HCT116 (cell line): ENCODE measurements around the gene UBE2L6. TPM values are rescaled to one million over a fixed set of nuclear protein-coding genes. Genes with fewer than 3 reads are reported as not detected.
A peak's percentile ranks its signal among the peaks of the same experiment; 100 is the strongest.

Experiments
- ATAC-seq: fragments of 200-7000 bp; cut with Tn5 transposase; 2 replicates; pipeline ENCODE4 v1.9.1; 2020; ENCODE audit warnings: mild to moderate bottlenecking, moderate library complexity
- Bru-seq: library from RNA; stranded (reverse); fragments of 400-500 nt; gene quantifications from one replicate; lab custom pipeline; 2021; lab: Mats Ljungman, UMichigan
- BruChase-seq, 2 experiments: library from RNA; stranded (reverse); fragments of 400-500 nt; gene quantifications; one replicate each; lab custom pipeline; 2021; lab: Mats Ljungman, UMichigan
- BruUV-seq: library from RNA; stranded (reverse); fragments of 400-500 nt; replicated peaks from 2 replicates; lab custom pipeline; 2021; lab: Mats Ljungman, UMichigan
- CTCF ChIA-PET: fragments of 300-600 bp; sonication (Branson Sonifier 250); formaldehyde crosslinking; loops from one replicate; lab custom pipeline; 2021; ENCODE audit warnings: antibody characterized with exemption; lab: Charles Lee
- POLR2A ChIA-PET: fragments of 300-600, 350-600 bp; sonication (Branson Sonifier 250); formaldehyde crosslinking; loops from one replicate; lab custom pipeline; 2021; ENCODE audit warnings: antibody characterized with exemption; lab: Charles Lee
- RAD21 ChIA-PET, 2 experiments: fragments of 300-600 bp; sonication (Branson Sonifier 250); formaldehyde crosslinking; loops; one replicate each; lab custom pipeline; 2023; ENCODE audit warnings: low total read pairs in 2 of 2; ENCODE audit not compliant: uncharacterized antibody in 2 of 2, unreplicated experiment in 2 of 2, low non-redundant PET in 1 of 2; lab: Charles Lee
- DNase-seq: peaks from one replicate; pipeline ENCODE4 v3.0.0-alpha.2; 2010; ENCODE audit warnings: low read depth, low spot score
- H2AFZ ChIP-seq: fragments of 200-600 bp; shearing (Covaris generic), sonication (generic); 2 replicates; pipeline ENCODE4 v1.6.1; 2017; ENCODE audit warnings: low read depth, mixed run types, mixed read lengths, antibody characterized with exemption, low read length; ENCODE audit not compliant: poor library complexity, severe bottlenecking
- H3K27ac ChIP-seq: 2 replicates; pipeline ENCODE4 v1.5.1; 2012; ENCODE audit warnings: low read depth, low read length
- H3K27me3 ChIP-seq: fragments of 200-600 bp; sonication (generic); 2 replicates; pipeline ENCODE4 v1.6.1; 2016; ENCODE audit warnings: mixed run types, low read length, mixed read lengths; ENCODE audit not compliant: insufficient read depth
- H3K36me3 ChIP-seq, 2 experiments: fragments of 200-500 bp in 1 of 2; fragments of 200-600 bp in 1 of 2; sonication (Bioruptor generic) in 1 of 2; sonication (generic) in 1 of 2; 2 replicates each; pipeline versions ENCODE4 v1.5.1 to v1.6.1; 2014 to 2016; ENCODE audit warnings: low read length in 2 of 2, inconsistent platforms in 1 of 2, mixed read lengths in 1 of 2, mixed run types in 1 of 2; ENCODE audit not compliant: insufficient read depth in 2 of 2, control insufficient read depth in 1 of 2
- H3K4me1 ChIP-seq, 2 experiments: fragments of 200-600 bp in 1 of 2; sonication (generic) in 1 of 2; 2 replicates each; pipeline versions ENCODE4 v1.5.1 to v1.6.1; 2012 to 2017; ENCODE audit warnings: low read length in 2 of 2, inconsistent platforms in 1 of 2, mild to moderate bottlenecking in 1 of 2, mixed read lengths in 1 of 2, mixed run types in 1 of 2, moderate library complexity in 1 of 2; ENCODE audit not compliant: insufficient read depth in 2 of 2, control insufficient read depth in 1 of 2
- H3K4me2 ChIP-seq: fragments of 200-600 bp; sonication (generic); 2 replicates; pipeline ENCODE4 v1.6.1; 2017; ENCODE audit warnings: mixed run types, low read length, mixed read lengths
- H3K4me3 ChIP-seq, 2 experiments: fragments of 200-600 bp in 1 of 2; sonication (generic) in 1 of 2; replicated peaks in 1 of 2; 2 replicates each; pipeline ENCODE4 v1.5.1; 2011 to 2016; ENCODE audit warnings: low read length in 2 of 2, control low read depth in 1 of 2, low read depth in 1 of 2, mild to moderate bottlenecking in 1 of 2, mixed read lengths in 1 of 2, mixed run types in 1 of 2
- H3K79me2 ChIP-seq: fragments of 200-600 bp; sonication (generic); 2 replicates; pipeline ENCODE4 v1.6.1; 2017; ENCODE audit warnings: mild to moderate bottlenecking, mixed run types, low read length, moderate library complexity, mixed read lengths; ENCODE audit not compliant: insufficient read depth
- H3K9ac ChIP-seq: fragments of 200-600 bp; sonication (generic); 2 replicates; pipeline ENCODE4 v1.6.1; 2016; ENCODE audit warnings: low read length, mixed read lengths
- H3K9me2 ChIP-seq: fragments of 200-600 bp; sonication (generic), shearing (Covaris generic); 2 replicates; pipeline ENCODE4 v1.6.1; 2017; ENCODE audit warnings: mixed run types, mild to moderate bottlenecking, moderate library complexity; ENCODE audit not compliant: insufficient read depth
- H3K9me3 ChIP-seq, 2 experiments: fragments of 200-500 bp in 1 of 2; fragments of 200-600 bp in 1 of 2; sonication (Bioruptor generic) in 1 of 2; sonication (generic) in 1 of 2; 2 replicates each; pipeline ENCODE4 v1.6.1; 2014 to 2017; ENCODE audit warnings: low read length in 2 of 2, mixed read lengths in 2 of 2, inconsistent platforms in 1 of 2, low read depth in 1 of 2, mild to moderate bottlenecking in 1 of 2, mixed run types in 1 of 2, moderate library complexity in 1 of 2; ENCODE audit not compliant: control insufficient read depth in 1 of 2, insufficient read depth in 1 of 2
- H4K20me1 ChIP-seq: fragments of 200-600 bp; sonication (generic), shearing (Covaris generic); 2 replicates; pipeline ENCODE4 v1.6.1; 2017; ENCODE audit warnings: mixed run types, mild to moderate bottlenecking, moderate library complexity; ENCODE audit not compliant: insufficient read depth
- CBX3 ChIP-seq: IDR thresholded peaks from 2 replicates; pipeline ENCODE4 v1.6.1; 2012; ENCODE audit warnings: low read depth
- CEBPB ChIP-seq: IDR thresholded peaks from 2 replicates; pipeline ENCODE4 v1.6.1; 2012; ENCODE audit warnings: low read depth
- EGR1 ChIP-seq: IDR thresholded peaks from 2 replicates; pipeline ENCODE4 v1.6.1; 2012; ENCODE audit warnings: low read depth
- ELF1 ChIP-seq: IDR thresholded peaks from 2 replicates; pipeline ENCODE4 v1.6.1; 2012; ENCODE audit warnings: low read depth, borderline replicate concordance
- EZH2phosphoT487 ChIP-seq: fragments of 200-600 bp; IDR thresholded peaks from 2 replicates; pipeline ENCODE4 v1.6.1; 2018; ENCODE audit warnings: antibody characterized with exemption, borderline replicate concordance
- MAX ChIP-seq: IDR thresholded peaks from 2 replicates; pipeline ENCODE4 v1.6.1; 2012
- POLR2AphosphoS5 ChIP-seq: IDR thresholded peaks from 2 replicates; pipeline ENCODE4 v1.6.1; 2011; ENCODE audit warnings: mild to moderate bottlenecking, low read depth, low read length, moderate library complexity
- RAD21 ChIP-seq: IDR thresholded peaks from 2 replicates; pipeline ENCODE4 v1.6.1; 2012; ENCODE audit warnings: low read depth, mild to moderate bottlenecking
- SIN3A ChIP-seq: IDR thresholded peaks from 2 replicates; pipeline ENCODE4 v1.6.1; 2012; ENCODE audit warnings: low read depth
- SRF ChIP-seq: IDR thresholded peaks from 2 replicates; pipeline ENCODE4 v1.6.1; 2012; ENCODE audit warnings: low read depth
- TCF7L2 ChIP-seq: IDR thresholded peaks from 2 replicates; pipeline ENCODE4 v1.7.0; 2011; ENCODE audit warnings: borderline replicate concordance, inconsistent platforms; ENCODE audit not compliant: insufficient read depth, insufficient read length; ENCODE audit errors: extremely low read depth
- YY1 ChIP-seq: IDR thresholded peaks from 2 replicates; pipeline ENCODE4 v1.6.1; 2011; ENCODE audit warnings: low read length, low read depth, moderate library complexity, mild to moderate bottlenecking; ENCODE audit not compliant: insufficient replicate concordance; ENCODE audit errors: extremely low read depth
- ZNF274 ChIP-seq: fragments of 200-500 bp; sonication (Bioruptor generic); IDR thresholded peaks from 2 replicates; pipeline ENCODE4 v1.6.1; 2014; ENCODE audit warnings: mild to moderate bottlenecking, low read depth, low read length, inconsistent platforms
- intact Hi-C: fragments of 100-400 bp; cut with micrococcal nuclease; formaldehyde crosslinking; loops from 2 replicates; pipeline ENCODE4 v1.10.0; 2022
- long read RNA-seq: library from polyadenylated mRNA; unstranded; transcript quantifications from one replicate; pipeline ENCODE4 v2.0.0, GENCODE V29; 2021; ENCODE audit not compliant: unreplicated experiment
- polyA plus RNA-seq: library from polyadenylated mRNA; unstranded; fragments of >200 nt; gene quantifications from 2 replicates; pipeline ENCODE4 v1.2.1, GENCODE V29; 2012; ENCODE audit warnings: missing spikeins
- total RNA-seq: library from RNA; stranded (reverse); gene quantifications from one replicate; pipeline ENCODE4 v1.2.1, GENCODE V29; 2021; ENCODE audit not compliant: unreplicated experiment
- TF ChIP-seq, protein P1 (sequence below): IDR thresholded peaks from 2 replicates; pipeline ENCODE4 v1.6.1; 2011; ENCODE audit warnings: mild to moderate bottlenecking, low read length, moderate library complexity; ENCODE audit not compliant: insufficient replicate concordance; ENCODE audit errors: extremely low read depth

The UBE2L6 gene
- total RNA-seq (24.8 TPM), Bru-seq, nascent RNA (percentile 43 among the genes with signal in this experiment), BruChase-seq, experiment 1, labeled RNA remaining after a 6-hour chase (percentile 47 among the genes with signal in this experiment), BruChase-seq, experiment 2, labeled RNA remaining after a 2-hour chase (percentile 45 among the genes with signal in this experiment)
- polyA plus RNA-seq: 26.7 and 28.2 TPM in 2 replicates
- long read RNA-seq, transcript UBE2L6-201 (4 exons, 1,354 nt): major isoform, 21 of 29 reads
- long read RNA-seq, partial matches to known transcripts: 0 of 29 reads
- long read RNA-seq, other reads (novel, unspliced or antisense): 3 of 29 reads

- Histone ChIP-seq H3K4me3 (peak within 1 kb of the TSS; percentile 66 to 73), H4K20me1 (no peaks in the 10 kb centered on the region), H3K4me2 (peak within 1 kb of the TSS; percentile 87), H3K4me1 (peaks cover 7 to 19% of the 10 kb centered on the region in 2 experiments; a peak in 3 of 4 replicates), H3K36me3 (no peaks in the 10 kb centered on the region), H3K9me3 (no peaks in the 10 kb centered on the region), H3K9me2 (no peaks in the 10 kb centered on the region), H3K9ac (peak within 1 kb of the TSS; percentile 58), H2AFZ (peak within 1 kb of the TSS; percentile 85), H3K27me3 (no peaks in the 10 kb centered on the region), H3K79me2 (no peaks in the 10 kb centered on the region), H3K27ac (peak within 1 kb of the TSS; percentile 67)
- ChIA-PET CTCF (interaction anchor here (0.6 to 2.6 kb wide), 8 partner anchors 19 to 233 kb away, joined by 3 to 40 read pairs (median 4); no protein-coding TSS in a partner anchor), RAD21 (interaction anchor here (0.6 to 1.9 kb wide), 5 partner anchors 74 to 77 kb away, joined by 3 to 9 read pairs (median 4); no protein-coding TSS in a partner anchor), POLR2A (interaction anchor here (1.0 to 2.1 kb wide), 3 partner anchors 73 to 111 kb away, joined by 4 to 8 read pairs (median 5); no protein-coding TSS in a partner anchor)
- intact Hi-C loops: loop anchor here (1.0 kb wide), 2 partner anchors 74 to 946 kb away; no protein-coding TSS in a partner anchor
- BruUV-seq: no TSS peak
- peak; percentile 87 for ATAC-seq
- no peak for DNase-seq
- TF ChIP-seq POLR2AphosphoS5 (peak; percentile 21; the same call in 1 of the 2 replicates), YY1 (peak; percentile 58), EGR1 (no peak), MAX (peak; percentile 44)
These were observed at the start of gene UBE2L6 for GRCh38 chr11:57567515-57568329. Gene UBE2L6 (minus strand): TSS chr11:57567672. CDS start chr11:57567611, 61 bp downstream.

DNA sequence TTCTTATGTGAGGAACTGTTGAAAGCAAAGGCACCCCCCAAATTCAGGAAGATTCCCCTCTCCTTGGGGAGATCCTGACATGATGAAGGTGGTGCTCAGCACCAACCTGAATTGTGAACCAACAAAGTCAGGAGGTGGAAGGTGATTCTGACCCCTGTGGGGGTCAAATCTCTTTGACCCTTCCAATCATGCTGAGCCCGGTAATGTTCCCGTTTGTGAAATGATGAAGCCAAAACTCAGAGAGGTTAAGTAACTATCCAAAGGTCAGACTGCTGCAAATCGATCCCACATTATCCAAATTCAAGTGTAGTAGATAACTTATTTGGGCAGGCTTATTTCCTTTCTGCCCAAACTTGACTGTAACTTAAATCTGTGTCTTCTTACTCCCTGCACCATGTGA lies 49.1 kb upstream of the UBE2L6 start:
- Histone ChIP-seq H3K4me2 (no peak overlapping the region), H3K9ac (no peak overlapping the region), H2AFZ (no peak overlapping the region), H3K9me3 (peaks cover 10 to 14% of the 10 kb centered on the region in 2 experiments; a peak in 3 of 4 replicates), H3K4me3 (no peak overlapping the region), H3K9me2 (no peaks in the 10 kb centered on the region), H3K27me3 (no peaks in the 10 kb centered on the region), H3K36me3 (no peaks in the 10 kb centered on the region), H4K20me1 (no peaks in the 10 kb centered on the region), H3K79me2 (no peaks in the 10 kb centered on the region), H3K4me1 (no peaks in the 10 kb centered on the region), H3K27ac (no peak overlapping the region)
- ATAC-seq (no peak), DNase-seq (no peak)
- ChIA-PET RAD21 (no interaction called here), POLR2A (no interaction called here), CTCF (no interaction called here)
- intact Hi-C loops: no loop called here
- no TSS peak for BruUV-seq
- TF ChIP-seq CEBPB: no peak
- no peak for TF ChIP-seq SRF
- TF ChIP-seq, protein P1, sequence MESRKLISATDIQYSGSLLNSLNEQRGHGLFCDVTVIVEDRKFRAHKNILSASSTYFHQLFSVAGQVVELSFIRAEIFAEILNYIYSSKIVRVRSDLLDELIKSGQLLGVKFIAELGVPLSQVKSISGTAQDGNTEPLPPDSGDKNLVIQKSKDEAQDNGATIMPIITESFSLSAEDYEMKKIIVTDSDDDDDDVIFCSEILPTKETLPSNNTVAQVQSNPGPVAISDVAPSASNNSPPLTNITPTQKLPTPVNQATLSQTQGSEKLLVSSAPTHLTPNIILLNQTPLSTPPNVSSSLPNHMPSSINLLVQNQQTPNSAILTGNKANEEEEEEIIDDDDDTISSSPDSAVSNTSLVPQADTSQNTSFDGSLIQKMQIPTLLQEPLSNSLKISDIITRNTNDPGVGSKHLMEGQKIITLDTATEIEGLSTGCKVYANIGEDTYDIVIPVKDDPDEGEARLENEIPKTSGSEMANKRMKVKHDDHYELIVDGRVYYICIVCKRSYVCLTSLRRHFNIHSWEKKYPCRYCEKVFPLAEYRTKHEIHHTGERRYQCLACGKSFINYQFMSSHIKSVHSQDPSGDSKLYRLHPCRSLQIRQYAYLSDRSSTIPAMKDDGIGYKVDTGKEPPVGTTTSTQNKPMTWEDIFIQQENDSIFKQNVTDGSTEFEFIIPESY: no peak
- no peak for TF ChIP-seq POLR2AphosphoS5
- TF ChIP-seq ZNF274: no peak
- no peak for TF ChIP-seq EZH2phosphoT487
- TF ChIP-seq CBX3: no peak
- TF ChIP-seq SIN3A: no peak
- no peak for TF ChIP-seq ELF1
- no peak for TF ChIP-seq TCF7L2
- TF ChIP-seq MAX: no peak
- TF ChIP-seq RAD21: no peak
